ENCODE data around the gene IGSF21. TPM values are rescaled to one million over a fixed set of nuclear protein-coding genes. Genes with fewer than 3 reads are reported as not detected.

Gene IGSF21
- polyA plus RNA-seq, 1 donor (not counting 4 experiments of a cell fraction or from before 2014, with no cell fraction given): not detected

DNA sequence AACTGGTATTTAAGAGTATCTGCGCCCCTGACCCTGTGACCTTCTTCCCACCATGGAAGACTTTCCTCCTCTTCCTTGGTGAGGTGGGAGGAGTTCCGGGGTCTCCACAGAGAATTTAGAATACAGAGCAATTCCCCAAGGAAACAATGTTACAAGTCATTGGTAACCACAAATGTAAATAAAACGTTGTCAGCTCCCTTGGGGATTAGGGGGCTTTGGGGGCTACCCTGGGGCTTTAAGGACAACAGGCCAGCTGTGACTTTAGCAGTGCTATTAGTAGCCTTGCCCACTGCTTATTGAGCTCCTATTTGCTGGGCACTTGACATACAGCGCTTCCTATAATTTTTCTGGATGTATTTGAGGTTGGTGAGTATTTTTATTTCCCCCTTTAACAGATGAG is 69.0 kb downstream of the IGSF21 start:
- peaks cover 14% of the 10 kb centered on the region for H3K27me3 ChIP-seq (ENCODE audit: control insufficient read depth, extremely low read depth, insufficient read depth, low read length)

DNA sequence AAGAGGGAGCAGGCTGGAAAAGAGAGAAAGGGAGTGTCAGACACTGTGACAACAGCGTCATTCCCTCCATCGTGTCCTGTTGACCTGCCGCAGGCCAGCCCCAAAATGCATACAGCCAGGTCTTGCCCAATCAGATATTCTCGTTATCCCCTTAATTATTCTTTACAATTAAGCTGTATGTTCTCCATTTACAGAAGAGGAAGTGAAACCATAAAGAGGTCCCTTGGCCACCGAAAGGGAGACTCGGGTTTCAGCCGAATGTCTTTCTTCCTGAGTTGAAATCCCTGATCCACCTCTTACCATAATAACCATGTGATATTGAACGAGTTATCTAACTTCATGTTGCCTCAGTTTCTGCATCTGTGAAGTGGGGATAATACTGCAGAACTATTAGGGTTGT is 70.5 kb downstream of the IGSF21 start:
- H3K27me3 ChIP-seq (ENCODE audit: control insufficient read depth, extremely low read depth, insufficient read depth, low read length): peaks cover 14% of the 10 kb centered on the region
- H3K4me1 ChIP-seq (ENCODE audit: control insufficient read depth, extremely low read depth, insufficient read depth, low read length): no peaks in the 10 kb centered on the region
- no peak overlapping the region for H3K27ac ChIP-seq (ENCODE audit: control insufficient read depth, insufficient read depth, low read length)
- no peaks in the 10 kb centered on the region for H3K36me3 ChIP-seq (ENCODE audit: control insufficient read depth in 2 of 2, extremely low read depth in 1 of 2, insufficient read depth in 2 of 2, low read length in 2 of 2)
- no peak for FAIRE-seq
- H3K4me2 ChIP-seq (ENCODE audit: control insufficient read depth, extremely low read depth, insufficient read depth, low read depth, low read length): no peak overlapping the region
- TF ChIP-seq EZH2 (IDR thresholded peaks at IDR 0.05; ENCODE audit: low read length): no peak
- TF ChIP-seq, protein P1, sequence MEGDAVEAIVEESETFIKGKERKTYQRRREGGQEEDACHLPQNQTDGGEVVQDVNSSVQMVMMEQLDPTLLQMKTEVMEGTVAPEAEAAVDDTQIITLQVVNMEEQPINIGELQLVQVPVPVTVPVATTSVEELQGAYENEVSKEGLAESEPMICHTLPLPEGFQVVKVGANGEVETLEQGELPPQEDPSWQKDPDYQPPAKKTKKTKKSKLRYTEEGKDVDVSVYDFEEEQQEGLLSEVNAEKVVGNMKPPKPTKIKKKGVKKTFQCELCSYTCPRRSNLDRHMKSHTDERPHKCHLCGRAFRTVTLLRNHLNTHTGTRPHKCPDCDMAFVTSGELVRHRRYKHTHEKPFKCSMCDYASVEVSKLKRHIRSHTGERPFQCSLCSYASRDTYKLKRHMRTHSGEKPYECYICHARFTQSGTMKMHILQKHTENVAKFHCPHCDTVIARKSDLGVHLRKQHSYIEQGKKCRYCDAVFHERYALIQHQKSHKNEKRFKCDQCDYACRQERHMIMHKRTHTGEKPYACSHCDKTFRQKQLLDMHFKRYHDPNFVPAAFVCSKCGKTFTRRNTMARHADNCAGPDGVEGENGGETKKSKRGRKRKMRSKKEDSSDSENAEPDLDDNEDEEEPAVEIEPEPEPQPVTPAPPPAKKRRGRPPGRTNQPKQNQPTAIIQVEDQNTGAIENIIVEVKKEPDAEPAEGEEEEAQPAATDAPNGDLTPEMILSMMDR (optimal IDR thresholded peaks at IDR 0.05 in 1 of 3, IDR thresholded peaks at IDR 0.05 in 1 of 3, conservative IDR thresholded peaks at IDR 0.05 in 1 of 3; ENCODE audit: extremely low read depth in 1 of 3, insufficient read depth in 2 of 3, low read length in 3 of 3): no peak
- H2AFZ ChIP-seq (ENCODE audit: control insufficient read depth, low read length): no peak overlapping the region
- H3K79me2 ChIP-seq (ENCODE audit: control insufficient read depth, insufficient read depth, low read length): no peaks in the 10 kb centered on the region
- DNase-seq (ENCODE audit: low read depth, low spot score): no peak
- no peak overlapping the region for H3K9ac ChIP-seq (ENCODE audit: control insufficient read depth, extremely low read depth, insufficient read depth, low read length)
- dilution Hi-C loops (cut with MboI; ENCODE audit: extremely low pct_ligation_motif_present, low sequenced_read_pairs): no loop called here
- H3K9me3 ChIP-seq (ENCODE audit: control insufficient read depth, low read depth, low read length): no peaks in the 10 kb centered on the region
- no peaks in the 10 kb centered on the region for H3K9me1 ChIP-seq (ENCODE audit: control insufficient read depth, extremely low read depth, insufficient read depth, low read length)
- H4K20me1 ChIP-seq (ENCODE audit: control insufficient read depth, extremely low read depth, insufficient read depth, low read length): no peaks in the 10 kb centered on the region
- H3K4me3 ChIP-seq (ENCODE audit: control insufficient read depth in 2 of 3, extremely low read depth in 1 of 3, insufficient read depth in 2 of 3, low read depth in 1 of 3, low read length in 3 of 3): no peak overlapping the region

More for the DNA sequence above, 69.0 kb downstream of the IGSF21 start:
- Histone ChIP-seq H3K9ac (ENCODE audit: control insufficient read depth, extremely low read depth, insufficient read depth, low read length) (no peak overlapping the region), H3K9me1 (ENCODE audit: control insufficient read depth, extremely low read depth, insufficient read depth, low read length) (no peaks in the 10 kb centered on the region), H3K4me3 (ENCODE audit: control insufficient read depth in 2 of 3, extremely low read depth in 1 of 3, insufficient read depth in 2 of 3, low read depth in 1 of 3, low read length in 3 of 3) (no peak overlapping the region), H4K20me1 (ENCODE audit: control insufficient read depth, extremely low read depth, insufficient read depth, low read length) (no peaks in the 10 kb centered on the region), H3K79me2 (ENCODE audit: control insufficient read depth, insufficient read depth, low read length) (no peaks in the 10 kb centered on the region), H3K4me2 (ENCODE audit: control insufficient read depth, extremely low read depth, insufficient read depth, low read depth, low read length) (no peak overlapping the region), H3K4me1 (ENCODE audit: control insufficient read depth, extremely low read depth, insufficient read depth, low read length) (no peaks in the 10 kb centered on the region), H3K36me3 (ENCODE audit: control insufficient read depth in 2 of 2, extremely low read depth in 1 of 2, insufficient read depth in 2 of 2, low read length in 2 of 2) (no peaks in the 10 kb centered on the region), H2AFZ (ENCODE audit: control insufficient read depth, low read length) (no peak overlapping the region), H3K9me3 (ENCODE audit: control insufficient read depth, low read depth, low read length) (no peaks in the 10 kb centered on the region), H3K27ac (ENCODE audit: control insufficient read depth, insufficient read depth, low read length) (no peak overlapping the region)
- no peak for DNase-seq (ENCODE audit: low read depth, low spot score)
- dilution Hi-C loops (cut with MboI; ENCODE audit: extremely low pct_ligation_motif_present, low sequenced_read_pairs): no loop called here
- no peak for FAIRE-seq
- TF ChIP-seq, protein P1 (optimal IDR thresholded peaks at IDR 0.05 in 1 of 3, IDR thresholded peaks at IDR 0.05 in 1 of 3, conservative IDR thresholded peaks at IDR 0.05 in 1 of 3; ENCODE audit: extremely low read depth in 1 of 3, insufficient read depth in 2 of 3, low read length in 3 of 3): no peak
- no peak for TF ChIP-seq EZH2 (IDR thresholded peaks at IDR 0.05; ENCODE audit: low read length)

Data from keratinocyte (primary cell).